Stimulated activated CD4-positive, alpha-beta T cell treated with anti-CD3 and anti-CD28 coated beads, TNF-alpha, amount 100 ng/mL, for 24 hours (primary cell): ENCODE results near the gene CDPF1.

Experiments
- DNase-seq, 3 experiments: peaks; one replicate each; pipeline ENCODE4 v3.0.0-alpha.2; 2020; ENCODE audit warnings: low read depth in 3 of 3

CDPF1 gene

GRCh38 chr22:46250035-46250782, at the start of gene CDPF1:
Gene CDPF1 (minus strand): TSS chr22:46250293. CDS start chr22:46248284, 2,009 bp downstream.
- peak; percentile 82 to 90 (median 87) for DNase-seq

- DNase-seq = no peak
Measured at GRCh38 chr22:46299101-46299500, 49.0 kb upstream of the CDPF1 start.

DNA sequence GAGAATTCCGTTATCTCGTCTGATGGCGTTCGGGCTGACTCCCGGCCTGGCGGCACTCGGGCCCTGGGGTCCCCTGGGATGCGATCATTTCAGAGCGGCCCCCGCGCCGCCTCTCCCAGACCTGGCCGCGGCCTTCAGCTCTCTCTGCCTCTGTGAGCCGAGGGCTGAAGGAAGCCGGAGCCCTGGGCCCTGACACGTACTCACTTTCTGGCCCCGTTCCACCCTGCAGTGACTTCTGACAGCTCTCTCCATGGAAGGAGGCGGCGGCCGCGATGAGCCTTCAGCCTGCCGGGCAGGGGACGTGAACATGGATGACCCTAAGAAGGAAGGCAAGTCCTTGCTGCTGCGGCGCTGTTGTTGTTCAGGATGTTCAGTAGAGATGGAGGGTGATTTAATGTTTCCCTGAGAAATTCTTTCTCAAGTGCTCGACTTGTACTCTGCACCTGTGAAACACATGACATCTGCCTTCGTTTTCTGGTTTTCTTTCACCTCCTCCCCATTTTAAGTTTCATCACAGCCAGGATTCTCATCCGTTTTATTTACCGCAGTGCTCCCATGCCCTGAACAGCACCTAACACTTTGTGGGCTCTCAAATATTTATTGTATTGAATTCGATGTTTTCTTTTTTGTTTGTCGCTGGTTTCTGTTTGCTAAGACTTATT, 47.2 kb upstream of the CDPF1 start:
- DNase-seq = peak in 1 of 3 experiments; percentile 25

DNA sequence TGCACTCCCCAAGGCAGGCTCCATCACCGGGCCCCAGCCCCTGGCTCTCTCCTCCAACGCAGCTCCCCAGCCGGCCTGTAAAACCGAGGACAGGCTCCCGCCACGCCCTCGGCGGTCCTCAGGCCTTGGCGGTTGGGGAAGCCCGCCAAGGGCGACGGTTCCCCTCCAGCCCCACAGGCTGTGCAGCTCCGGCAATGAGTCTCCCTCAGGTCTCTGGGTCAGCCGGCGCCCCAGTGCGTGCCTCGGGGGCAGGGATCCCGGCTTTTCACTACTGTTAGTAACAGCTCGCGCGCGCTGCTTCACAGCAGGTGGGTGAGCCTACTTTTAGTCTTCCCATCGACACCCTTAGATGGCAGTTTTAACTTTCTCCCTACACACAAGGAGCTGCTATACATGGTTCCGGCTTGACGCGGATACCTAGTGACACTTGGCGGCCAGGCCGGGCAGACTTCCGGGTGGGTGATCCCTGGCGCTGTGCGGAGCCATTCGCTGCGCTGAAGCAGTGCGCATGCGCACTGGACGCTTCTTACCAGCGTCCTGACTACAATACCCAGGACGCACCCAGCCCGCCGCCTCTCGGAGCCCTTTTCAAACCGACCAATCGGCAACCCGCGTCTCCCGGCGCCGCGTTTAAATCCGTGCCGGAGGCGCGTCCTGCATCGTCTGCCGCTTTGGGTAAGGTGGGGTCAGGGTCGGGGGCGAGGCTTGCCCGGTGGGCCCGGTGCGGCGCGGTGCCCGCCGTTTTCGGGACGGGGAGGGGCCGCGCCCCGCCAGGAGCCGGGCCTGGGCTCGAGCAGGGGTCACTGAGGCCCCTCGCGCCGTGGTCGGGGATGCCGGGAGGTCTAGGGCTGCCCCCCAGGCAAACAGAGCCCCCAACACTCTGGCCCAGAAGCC, 46.4 kb upstream of the CDPF1 start, which contains the start of gene GTSE1:
GTSE1 (plus strand) TSS at position 614 of the 894 bp plus-strand sequence. CDS start 531 bp downstream, outside the sequence.
- peak; percentile 92 to 97 (median 93) for DNase-seq

GRCh38 chr22:46295277-46295971, 45.3 kb upstream of the CDPF1 start:
- no peak for DNase-seq

- DNase-seq = no peak
Measured at GRCh38 chr22:46294784-46295183, 44.7 kb upstream of the CDPF1 start.

DNA sequence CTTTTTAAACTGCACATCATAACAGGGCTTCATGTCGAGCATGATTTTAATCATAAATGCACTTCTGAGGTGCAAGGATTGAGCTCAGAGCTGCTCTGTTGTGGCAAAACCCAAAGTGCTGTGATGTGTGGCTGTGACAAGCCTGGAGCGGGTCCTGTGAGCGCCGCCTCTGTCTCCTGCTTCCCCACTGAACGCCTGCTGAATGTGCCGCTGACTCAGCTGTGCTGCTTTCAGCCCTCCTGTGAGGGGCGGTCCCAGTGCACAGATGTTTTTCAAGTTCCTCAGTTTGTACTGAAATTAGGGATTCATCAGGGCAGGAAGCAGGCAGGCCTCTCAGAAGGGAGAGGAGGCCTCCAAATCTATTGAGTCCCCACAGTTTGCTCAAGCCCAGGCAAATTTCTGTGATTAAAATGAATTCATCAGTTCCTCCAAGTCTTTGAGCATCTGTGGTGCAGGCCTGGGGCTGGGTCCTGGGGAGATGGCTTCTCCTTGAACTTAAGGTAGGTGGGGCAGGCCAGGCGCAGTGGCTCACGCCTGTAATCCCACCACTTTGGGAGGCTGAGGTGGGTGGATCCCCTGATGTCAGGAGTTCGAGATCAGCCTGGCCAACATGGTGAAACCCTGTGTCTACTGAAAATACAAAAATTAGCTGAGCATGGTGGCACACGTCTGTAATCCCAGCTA, 43.6 kb upstream of the CDPF1 start:
- no peak for DNase-seq

DNA sequence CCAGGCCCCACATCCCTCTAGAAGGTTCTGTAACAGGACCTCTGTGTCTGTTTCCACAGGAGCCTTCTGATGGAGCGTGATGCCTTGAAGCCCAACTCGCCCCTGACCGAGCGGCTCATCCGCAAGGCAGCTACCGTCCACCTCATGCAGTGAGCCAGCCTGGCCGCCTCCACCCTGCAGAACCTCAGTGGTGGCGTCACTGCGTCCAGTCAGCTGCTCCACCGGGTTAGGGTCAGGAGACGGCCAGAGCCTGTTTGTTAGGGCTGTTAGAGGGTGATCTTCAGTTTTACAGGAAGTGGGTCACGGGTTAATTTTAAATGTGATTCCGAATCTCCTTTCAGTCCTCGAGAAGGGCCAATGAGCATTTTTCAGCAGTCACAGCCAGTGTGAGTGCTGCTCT, 42.6 kb upstream of the CDPF1 start:
- no peak for DNase-seq

- no peak for DNase-seq
Measured at GRCh38 chr22:46292173-46292572, 42.1 kb upstream of the CDPF1 start.

DNA sequence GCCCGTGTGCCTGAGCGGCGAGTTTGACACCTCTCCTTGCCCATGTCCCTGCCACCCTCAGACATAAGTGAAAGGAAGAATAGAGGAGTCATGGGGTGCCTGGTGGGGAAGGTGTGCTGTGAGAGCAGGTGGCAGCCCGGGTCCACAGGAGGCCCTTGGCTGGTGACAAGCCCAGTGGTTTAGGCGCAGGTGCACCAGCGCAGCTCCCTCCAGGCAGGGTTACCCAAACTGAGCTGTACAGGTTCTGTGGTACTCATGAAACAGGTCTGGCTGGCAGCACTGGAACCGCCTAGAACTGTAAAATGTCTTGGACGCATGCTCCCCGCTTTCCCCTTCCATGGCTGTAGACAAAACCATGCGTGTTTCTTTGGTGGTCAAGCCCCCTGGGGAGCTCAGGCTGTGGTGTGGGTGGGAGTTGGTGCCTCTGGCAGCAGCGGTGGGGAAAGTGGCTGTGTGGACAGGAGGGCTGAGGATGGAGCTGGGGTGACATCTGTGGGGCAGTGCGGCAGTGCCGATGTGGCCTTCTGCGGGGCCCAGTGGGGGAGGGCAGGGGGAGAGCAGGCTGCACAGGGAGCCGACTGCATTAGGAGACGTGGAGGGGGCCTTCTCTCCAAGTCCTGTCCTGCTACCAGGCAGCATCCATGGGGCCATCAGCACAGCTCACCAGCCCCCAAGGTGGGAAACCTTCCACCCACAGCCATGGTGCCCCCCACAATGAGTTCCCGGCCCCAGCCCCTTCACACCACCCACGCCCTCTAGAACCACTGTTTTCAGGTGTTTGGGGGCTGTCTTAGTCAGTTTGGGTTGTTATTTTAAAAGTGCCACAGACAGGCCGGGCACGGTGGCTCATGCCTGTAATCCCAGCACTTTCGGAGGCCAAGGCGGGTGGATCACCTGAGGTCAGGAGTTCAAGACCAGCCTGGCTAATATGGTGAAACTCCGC, 41.0 kb upstream of the CDPF1 start:
- DNase-seq = no peak

DNA sequence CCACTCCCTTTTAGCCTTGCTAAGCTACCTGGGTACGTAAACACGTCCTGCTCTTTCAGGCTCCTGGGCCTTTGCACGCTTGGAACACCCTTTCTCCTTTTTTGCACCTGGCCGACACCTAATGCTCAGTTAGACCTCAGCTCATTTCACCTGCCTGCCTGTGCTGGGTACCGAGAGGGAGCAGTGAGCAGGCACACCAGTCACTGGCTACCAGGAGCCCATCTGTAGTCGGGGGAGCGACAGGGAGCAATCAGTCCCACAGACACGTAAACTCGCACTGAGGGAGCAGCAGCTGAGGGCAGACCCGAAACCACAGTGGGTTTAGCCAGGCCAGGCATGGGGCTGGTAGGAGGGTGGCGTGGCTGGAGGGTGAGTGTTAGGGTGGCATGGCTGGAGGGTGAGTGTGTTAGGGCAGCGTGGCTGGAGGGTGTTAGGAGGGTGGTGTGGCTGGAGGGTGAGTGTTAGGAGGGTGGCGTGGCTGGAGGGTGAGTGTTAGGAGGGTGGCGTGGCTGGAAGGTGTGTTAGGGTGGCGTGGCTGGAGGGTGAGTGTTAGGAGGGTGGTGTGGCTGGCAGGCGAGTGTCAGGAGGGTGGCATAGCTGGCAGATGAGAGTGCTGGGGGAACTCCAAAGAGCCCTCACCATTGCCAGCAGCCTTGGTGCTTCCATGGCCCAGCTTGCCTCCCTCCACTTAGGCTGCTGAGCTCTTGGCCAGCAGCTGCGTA, 40.2 kb upstream of the CDPF1 start:
- DNase-seq = no peak

DNA sequence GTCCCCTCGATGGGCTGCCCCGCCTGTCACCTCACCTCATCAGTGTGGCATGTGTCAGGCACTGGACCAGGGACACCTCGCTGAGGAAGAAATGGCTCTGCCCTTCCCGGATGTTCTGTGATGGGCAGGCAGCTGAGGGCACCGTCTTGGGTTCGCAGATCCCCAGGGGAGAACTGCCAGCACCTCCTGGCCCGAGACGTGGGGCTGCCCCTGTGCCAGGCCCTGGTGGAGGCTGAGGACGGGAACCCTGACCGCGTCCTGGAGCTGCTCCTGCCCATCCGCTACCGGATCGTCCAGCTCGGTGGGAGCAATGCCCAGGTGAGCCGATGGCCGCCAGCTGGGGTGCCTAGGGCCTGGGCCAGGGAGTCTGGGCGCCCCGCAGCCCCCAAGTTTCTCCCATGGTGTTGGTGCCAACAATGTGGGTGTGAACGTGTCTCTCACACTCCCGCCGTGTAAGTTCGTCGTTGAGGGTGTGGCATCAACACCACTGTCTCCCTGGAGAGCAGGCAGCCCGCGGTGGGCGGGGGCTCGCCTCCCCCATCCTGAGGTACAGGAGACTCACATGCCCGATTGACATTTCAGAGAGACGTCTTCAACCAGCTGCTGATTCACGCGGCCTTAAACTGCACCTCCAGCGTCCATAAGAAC, 39.3 kb upstream of the CDPF1 start:
- DNase-seq = no peak

- no peak for DNase-seq
Measured at GRCh38 chr22:46288846-46289243, 38.8 kb upstream of the CDPF1 start.

GRCh38 chr22:46287873-46288751, 38.0 kb upstream of the CDPF1 start:
- DNase-seq = no peak

DNA sequence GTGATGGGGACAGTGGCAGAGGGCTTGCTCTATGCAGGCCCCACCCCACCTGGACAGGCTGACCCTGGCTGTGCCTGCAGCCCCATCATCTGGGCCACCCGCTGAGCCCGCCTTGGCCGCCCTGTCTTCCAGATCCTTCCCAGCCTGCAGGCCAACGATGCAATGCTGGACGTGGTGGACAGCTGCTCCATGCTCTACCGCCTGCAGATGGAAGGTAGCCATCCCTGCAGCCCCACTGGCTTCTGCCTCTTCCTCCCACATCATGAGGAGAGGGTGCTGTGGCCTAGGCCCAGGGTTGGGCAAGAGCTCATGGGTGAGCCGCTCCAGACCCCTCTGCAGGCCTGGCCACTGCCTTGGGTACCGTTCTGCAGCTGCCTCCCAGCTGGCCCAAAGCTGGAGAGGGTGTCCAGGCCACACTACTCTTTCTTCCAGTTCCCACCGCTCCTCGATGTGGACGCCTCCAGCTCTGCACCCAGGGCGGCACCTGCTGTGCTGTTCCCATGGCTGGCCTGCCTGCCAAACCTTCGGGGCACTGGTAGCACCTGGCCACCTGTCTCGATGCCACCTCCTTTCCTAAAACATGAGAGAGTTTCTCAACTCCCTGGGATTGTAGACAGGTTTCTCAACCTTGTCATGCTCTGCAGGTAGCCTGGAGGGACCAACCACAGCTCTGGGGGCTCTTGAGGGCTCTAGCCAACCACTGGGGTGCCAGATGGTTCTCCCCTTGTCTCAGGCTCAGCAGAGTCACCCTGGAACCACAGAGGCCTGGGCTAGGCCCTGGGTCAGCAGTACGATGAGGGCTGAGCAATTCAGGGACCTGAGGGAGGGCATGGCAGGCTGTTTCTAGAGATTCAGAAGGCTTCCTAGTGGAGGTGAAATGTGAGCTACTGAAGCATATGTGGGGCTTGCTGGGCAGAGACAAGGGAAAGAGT, 37.1 kb upstream of the CDPF1 start:
- no peak for DNase-seq

- no peak for DNase-seq
Measured at GRCh38 chr22:46286006-46286405, 35.9 kb upstream of the CDPF1 start.
